ENCODE data around the gene ZNF558. TPM values are rescaled to one million over a fixed set of nuclear protein-coding genes. Genes with fewer than 3 reads are reported as not detected.

ZNF558 gene
- total RNA-seq, 4 donors from 2014 or later = 24.6 to 35.9 (median 29.8) TPM

DNA sequence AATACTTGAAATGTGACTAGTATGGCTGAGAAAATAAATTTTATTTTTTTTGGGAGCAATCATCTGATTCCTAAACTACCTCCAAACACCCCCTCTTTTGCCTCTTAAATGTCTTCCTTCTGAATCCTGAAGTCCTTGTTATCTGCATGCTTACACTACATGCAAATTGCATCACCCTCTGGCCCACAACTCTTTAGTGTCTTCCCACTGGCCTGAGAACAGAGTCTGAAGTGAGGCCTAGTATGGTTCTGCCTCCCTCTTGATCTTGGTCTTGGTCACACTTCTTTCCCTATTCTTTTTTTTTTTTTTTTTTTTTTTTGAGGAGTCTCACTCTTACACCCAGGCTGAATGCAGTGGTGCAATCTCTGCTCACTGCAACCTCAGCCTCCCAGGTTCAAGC lies 4.8 kb downstream of the ZNF558 start:
- TF ChIP-seq, protein P1, sequence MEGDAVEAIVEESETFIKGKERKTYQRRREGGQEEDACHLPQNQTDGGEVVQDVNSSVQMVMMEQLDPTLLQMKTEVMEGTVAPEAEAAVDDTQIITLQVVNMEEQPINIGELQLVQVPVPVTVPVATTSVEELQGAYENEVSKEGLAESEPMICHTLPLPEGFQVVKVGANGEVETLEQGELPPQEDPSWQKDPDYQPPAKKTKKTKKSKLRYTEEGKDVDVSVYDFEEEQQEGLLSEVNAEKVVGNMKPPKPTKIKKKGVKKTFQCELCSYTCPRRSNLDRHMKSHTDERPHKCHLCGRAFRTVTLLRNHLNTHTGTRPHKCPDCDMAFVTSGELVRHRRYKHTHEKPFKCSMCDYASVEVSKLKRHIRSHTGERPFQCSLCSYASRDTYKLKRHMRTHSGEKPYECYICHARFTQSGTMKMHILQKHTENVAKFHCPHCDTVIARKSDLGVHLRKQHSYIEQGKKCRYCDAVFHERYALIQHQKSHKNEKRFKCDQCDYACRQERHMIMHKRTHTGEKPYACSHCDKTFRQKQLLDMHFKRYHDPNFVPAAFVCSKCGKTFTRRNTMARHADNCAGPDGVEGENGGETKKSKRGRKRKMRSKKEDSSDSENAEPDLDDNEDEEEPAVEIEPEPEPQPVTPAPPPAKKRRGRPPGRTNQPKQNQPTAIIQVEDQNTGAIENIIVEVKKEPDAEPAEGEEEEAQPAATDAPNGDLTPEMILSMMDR (IDR thresholded peaks at IDR 0.05; ENCODE audit: low read depth) = no peak

DNA sequence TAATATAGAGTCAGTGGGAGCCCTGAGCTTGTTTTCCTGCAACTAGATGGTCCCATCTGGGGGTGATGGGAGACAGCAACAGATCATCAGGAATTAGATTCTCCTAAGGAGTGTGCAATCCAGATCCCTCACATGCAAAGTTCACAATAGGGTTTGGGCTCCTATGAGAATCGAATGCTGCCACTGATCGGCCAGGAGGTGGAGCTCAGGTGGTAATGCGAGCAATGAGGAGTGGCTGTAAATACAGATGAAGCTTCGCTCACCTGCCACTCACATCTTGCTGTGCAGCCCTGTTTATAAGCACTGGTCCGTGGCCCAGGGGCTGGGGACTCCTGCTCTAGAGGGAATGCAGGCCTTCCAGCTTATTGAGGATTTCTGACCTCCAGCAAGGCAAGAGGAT lies 5.7 kb downstream of the ZNF558 start:
- TF ChIP-seq, protein P1 (IDR thresholded peaks at IDR 0.05; ENCODE audit: low read depth) = no peak

DNA sequence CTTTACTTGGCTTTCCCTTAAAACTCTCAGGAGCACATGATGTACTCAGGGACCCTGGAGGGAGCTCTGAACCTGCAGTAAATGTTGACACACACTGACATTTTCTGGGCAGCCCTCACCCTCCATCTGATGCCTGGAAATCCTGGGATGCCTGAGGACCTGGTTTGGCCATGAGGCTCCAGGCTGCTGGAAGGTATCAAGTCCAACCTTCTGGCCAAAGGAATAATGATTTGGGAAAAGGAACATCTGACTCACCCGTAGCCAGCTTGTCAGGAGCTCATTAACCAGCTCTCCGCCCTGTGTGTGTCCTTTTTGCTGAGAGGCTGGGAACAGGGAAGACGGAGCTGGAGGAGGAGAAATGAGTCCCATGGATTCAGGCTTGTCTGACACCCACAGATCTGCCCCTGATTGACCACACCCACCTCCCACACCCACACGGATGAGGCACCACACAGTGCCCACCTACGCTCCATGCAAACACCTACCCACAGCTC lies 10.3 kb downstream of the ZNF558 start:
- TF ChIP-seq, protein P1 (IDR thresholded peaks at IDR 0.05; ENCODE audit: low read depth) = no peak

DNA sequence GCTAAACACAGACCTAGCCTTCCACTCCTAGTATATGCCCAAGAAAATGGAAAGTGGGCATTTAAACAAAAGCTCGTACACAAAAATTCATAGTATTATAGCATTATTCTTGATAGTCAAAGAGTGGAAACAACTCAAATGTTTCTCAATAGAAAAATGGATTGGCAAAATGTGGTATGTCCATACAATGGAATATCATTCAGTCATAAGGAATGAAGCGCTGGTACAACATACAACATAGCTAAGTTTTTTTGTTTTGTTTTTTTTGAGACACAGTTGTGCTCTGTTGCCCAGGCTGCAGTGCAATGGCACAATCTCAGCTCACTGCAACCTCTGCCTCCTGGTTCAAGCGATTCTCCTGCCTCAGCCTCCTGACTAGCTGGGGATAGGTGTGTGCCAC lies 11.9 kb downstream of the ZNF558 start:
- TF ChIP-seq, protein P1 (IDR thresholded peaks at IDR 0.05; ENCODE audit: low read depth) = no peak

DNA sequence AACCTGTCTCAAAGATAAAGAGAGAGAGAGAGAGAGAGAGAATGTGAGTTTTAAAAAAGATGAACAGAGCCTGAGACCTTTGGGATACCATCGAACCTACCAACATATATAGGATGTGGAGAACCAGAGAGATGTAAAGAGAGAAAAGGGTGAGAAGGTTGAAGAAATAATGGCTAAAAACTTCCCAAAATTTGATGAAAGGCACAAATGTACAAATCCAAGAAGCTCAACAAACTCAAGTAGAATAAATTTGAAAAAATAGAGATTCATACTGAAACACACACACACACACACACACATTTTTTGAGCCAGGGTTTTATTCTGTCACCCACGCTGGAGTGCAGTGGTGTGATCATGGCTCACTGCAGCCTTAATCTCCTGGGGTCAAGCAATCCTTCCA lies 16.3 kb downstream of the ZNF558 start:
- TF ChIP-seq, protein P1 (IDR thresholded peaks at IDR 0.05; ENCODE audit: low read depth) = no peak

DNA sequence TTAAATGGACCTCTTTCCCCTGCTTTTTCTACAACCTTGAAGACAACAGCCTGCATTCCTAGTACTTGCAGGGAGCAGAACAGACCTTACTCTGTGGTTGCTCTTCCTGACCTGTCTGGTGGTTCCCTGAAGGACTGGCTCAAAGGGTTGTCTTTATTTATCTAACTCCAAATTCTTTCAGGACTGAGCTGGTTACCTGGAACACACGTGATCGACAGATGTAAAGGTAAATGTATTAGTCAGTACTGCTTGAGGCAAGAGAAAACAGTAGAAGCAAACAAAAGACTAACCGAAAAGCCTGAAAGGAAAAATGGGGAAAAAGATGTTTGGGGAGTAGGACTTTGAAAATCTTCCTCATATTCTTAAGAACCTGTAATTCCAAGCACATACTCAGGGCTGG lies 17.9 kb downstream of the ZNF558 start:
- TF ChIP-seq, protein P1 (IDR thresholded peaks at IDR 0.05; ENCODE audit: low read depth) = no peak

DNA sequence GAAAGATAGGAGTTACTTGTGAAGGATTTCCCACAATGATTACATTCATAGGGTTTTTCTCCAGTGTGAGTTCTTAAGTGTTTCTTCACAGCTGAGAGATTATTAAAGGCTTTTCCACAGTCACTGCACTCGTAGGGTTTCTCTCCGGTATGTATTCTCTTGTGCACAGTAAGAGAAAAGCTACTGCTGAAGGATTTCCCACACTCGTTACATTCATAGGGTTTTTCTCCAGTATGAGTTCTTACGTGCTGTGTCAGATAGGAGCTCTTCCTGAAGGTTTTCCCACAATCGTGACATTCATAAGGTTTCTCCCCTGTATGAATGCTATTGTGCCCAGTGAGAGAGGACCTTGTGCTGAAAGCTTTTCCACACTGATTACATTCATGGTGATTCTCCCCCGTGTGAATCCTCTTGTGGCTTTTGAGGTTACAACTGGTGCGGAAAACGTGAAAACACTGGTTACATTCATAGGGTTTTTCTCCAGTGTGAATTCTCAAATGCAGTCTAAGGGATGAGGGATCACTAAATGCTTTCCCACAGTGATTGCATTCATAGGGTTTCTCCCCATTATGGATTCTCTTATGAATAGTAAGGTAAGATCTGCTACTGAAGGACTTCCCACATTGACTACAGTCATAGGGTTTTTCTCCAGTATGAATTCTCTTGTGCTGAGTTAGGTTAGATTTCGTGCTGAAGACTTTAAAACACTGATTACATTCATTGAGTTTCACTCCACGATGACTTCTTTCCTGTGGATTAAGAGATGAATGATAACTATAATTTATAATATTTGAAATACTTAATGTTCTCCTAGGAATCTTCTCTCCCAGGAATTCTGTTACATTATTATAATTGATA lies 20.6 kb downstream of the ZNF558 start:
- TF ChIP-seq, protein P1 (IDR thresholded peaks at IDR 0.05; ENCODE audit: low read depth) = no peak
